ENCODE measurements around the gene CRNN.

The CRNN gene

DNA sequence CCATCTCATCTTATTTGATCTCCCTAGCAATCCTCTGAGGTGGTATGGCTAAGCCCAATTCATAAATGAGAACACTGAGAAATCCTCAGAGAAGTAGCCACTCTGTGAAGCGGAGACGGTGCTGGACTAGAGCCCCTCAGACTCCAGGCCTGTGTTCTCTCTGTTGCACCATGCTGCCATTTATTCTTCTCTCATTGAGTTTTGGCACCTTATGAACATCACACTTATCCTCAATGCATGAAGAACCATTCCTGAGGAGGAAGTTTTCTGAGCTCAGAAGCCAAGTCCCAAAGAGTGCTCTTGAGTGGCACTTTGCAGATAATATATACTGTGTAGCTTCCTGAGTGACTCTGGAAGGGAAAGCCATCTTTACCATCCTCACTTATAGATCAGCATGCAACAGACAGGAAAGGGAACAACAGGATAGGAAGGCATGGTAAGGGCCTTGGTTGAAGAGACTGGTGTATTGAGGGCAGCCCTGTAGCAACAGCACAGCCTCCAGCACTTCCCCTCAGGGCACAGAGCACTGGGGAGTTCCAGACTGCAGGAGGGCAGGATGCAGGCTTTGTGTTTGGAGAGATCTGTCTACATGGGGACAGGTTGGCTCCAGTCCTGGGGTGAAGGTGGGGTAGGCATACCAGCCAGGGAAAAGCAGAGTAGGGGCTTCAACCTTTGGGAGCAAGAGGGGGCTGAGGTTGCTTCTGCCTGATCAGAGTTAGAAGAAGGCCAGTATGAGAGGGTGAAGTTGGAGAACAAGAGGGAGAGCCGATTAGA is 1.6 kb upstream of the CRNN start:
- DNase-seq, result no peak

GRCh38 chr1:152412756-152413155 is 1.3 kb downstream of the CRNN start:
- no peak for DNase-seq

GRCh38 chr1:152411134-152411533 is 2.9 kb downstream of the CRNN start:
- no peak for DNase-seq

DNA sequence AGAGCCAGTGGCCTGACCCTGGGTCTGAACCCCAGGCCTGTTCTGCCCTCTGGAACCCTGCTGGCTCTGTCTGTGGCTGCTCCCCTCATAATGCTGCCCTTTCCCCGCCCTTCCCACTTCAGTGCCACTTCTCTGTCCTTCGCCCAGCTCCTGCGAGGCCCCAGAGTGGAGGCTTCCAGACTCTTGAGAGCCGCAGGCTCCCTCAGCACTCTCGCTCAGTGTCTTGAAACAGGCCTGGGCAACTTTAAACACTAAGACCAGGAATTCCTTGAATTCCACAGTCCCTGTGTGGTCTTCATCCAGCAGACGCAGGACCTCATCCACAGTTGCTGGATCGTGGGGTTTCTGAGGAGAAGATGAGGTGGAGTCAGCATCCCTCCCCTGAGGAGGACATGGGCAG is 3.5 kb downstream of the CRNN start:
- no peak for DNase-seq

GRCh38 chr1:152410028-152410427 is 4.0 kb downstream of the CRNN start:
- no peak for DNase-seq

GRCh38 chr1:152408664-152409063 is 5.4 kb downstream of the CRNN start:
- no peak for DNase-seq

DNA sequence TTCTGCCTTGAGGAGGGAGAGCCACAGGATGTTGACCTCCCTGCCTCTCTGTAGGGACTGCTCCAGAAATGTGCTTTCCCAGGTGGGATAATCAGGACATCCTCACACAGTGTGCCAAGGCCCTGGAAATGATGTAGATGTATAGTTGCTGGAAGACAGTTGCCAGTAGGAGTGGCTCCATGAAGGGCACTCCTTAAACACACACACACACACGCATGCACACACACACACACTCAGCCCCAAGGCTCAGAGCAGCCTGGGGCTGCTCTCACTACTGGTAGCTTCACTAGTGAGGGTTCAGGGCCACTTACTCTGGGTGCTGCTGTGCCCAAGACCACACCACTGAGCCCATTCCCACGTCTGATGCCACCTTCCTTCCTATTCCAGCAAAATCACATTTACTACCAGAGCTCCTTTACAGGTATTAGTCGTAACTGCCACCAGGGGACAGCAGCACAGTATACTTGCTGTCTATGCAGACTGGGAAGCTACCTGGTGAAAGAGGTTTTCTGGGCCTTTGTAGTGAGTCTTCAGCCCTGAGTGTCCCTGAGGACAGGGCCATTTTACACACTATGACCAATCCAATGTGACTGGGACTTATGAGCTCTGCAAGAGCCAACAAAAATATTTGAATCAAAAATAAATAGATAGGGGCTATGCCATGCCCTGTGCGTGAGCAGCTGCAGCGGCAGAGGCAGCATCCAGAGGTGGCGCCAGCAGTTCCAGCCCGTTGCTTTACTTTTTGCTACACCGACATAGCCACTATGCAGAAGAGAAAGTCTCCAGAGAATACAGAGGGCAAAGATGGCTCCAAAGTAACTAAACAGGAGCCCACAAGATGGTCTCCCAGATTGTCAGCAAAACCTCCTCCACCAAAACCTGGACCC is 15.0 kb downstream of the CRNN start:
- no peak for DNase-seq

GRCh38 chr1:152397474-152397873 is 16.6 kb downstream of the CRNN start:
- no peak for DNase-seq

DNA sequence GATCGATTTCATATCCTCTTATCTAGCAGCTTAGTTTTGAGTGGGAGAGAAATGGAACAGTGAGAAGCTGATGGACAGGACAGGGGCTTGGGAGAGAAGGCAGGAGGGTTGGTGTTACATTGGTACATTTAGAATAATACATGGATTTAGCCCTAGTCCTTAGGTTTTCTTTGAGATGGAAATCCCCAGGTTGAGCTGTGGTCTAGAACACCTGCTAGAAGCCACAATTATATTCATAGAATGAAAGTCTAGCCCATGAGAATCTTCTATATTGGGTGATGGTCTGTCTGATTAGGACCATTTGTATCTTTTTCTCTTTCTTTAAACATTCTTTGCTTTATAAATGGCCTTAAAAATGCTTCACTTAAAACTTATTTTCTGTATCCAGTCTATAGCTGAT is 19.9 kb downstream of the CRNN start:
- no peak for DNase-seq

DNA sequence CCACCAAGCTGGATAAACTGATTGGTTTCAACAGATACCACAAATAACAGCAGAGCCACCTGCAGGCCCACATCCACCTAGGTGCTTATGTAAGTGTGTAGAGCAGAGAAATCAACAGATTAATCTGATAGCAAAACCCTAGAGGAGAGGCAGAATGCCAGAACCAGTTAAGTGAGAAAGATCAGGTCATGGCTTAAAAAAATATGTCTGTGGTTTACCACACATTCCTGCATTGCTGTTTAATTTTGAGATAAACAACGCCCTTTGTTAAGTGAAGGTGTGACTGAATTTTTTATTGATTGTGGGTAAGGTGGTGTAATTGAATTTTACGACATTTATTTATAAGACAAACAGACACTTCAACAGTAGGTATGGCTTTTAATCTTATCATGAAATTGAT is 21.2 kb downstream of the CRNN start:
- no peak for DNase-seq

DNA sequence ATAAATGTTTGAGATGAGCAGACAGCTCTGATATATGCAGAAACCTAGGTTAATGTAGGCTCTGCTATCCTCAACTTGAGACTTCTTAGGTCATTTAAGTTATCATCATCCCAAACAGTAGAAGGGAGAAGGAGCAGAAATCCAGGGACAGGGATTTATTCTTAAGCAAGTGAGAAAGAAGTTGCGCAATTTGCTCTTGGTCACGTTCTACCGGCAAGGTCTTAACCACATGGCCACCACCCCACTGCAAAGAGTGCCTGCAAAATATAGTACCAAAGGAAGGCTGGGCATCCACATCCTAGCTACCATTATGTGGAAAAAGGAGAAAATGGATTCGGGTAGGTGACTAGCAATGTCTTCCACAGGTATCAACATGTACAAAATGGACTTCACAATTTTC is 25.2 kb downstream of the CRNN start:
- no peak for DNase-seq

GRCh38 chr1:152386940-152387339 is 27.1 kb downstream of the CRNN start:
- no peak for DNase-seq

DNA sequence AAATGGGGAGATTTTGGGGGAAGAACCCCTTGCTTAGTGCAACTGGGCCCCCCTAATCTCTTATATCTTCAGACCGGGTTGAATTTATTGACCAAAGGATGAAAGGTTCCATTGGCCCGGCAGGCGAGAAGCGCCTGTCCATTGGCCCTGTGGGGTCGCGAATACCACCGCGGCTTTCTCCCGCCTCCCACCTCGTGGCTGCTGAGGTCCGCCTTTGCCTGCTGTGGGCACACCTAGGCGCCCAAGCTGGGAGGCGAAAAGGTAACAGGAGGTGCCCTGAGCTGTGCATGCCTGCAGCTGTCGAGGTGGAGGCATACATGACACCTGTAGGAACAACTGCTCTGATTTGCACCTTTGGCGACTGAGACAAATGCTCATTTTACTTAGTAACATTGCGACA is 33.1 kb downstream of the CRNN start:
- DNase-seq, result no peak

GRCh38 chr1:152374451-152374850 is 39.6 kb downstream of the CRNN start:
- DNase-seq, result no peak

- no peak for DNase-seq
These were observed 41.4 kb downstream of the CRNN start for GRCh38 chr1:152372672-152373071.

- DNase-seq, result no peak
These were observed 46.6 kb downstream of the CRNN start for GRCh38 chr1:152367436-152367835.

GRCh38 chr1:152359906-152360305 is 54.2 kb downstream of the CRNN start, which contains the start of gene FLG2:
Gene FLG2, minus strand, starts transcription at chr1:152360006. Its CDS starts 1,122 bp downstream, at chr1:152358884.
- no peak for DNase-seq
